B cell (primary cell): ENCODE data around the gene ERC2.

Source experiments
- CTCF ChIP-seq: fragments of 200-600 bp; IDR thresholded peaks from one replicate; pipeline ENCODE4 v1.8.0; 2022; ENCODE audit warnings: antibody characterized with exemption, mild to moderate bottlenecking
- EZH2 ChIP-seq: IDR thresholded peaks from 2 replicates; pipeline ENCODE4 v1.6.1; 2012; ENCODE audit warnings: borderline replicate concordance, low read depth, mild to moderate bottlenecking, moderate library complexity, low read length; ENCODE audit not compliant: insufficient read depth, poor library complexity, severe bottlenecking

- TF ChIP-seq CTCF, result no peak
- no peak for TF ChIP-seq EZH2
Observed at GRCh38 chr3:56342475-56342874, 125.8 kb downstream of the ERC2 start.
